Mucosa of gallbladder (tissue), 1 donor: ENCODE results near the gene MACF1. TPM values are rescaled to one million over a fixed set of nuclear protein-coding genes. Genes with fewer than 3 reads are reported as not detected.

ENCODE experiments used
- DNase-seq: peaks from one replicate; pipeline ENCODE4 v3.0.0-alpha.2; 2020; ENCODE audit warnings: low spot score
- total RNA-seq: library from RNA; stranded (reverse); gene quantifications from one replicate; pipeline ENCODE4 v1.2.1, GENCODE V29; 2021
- donor health status: DM: no; HTN: no; CAD: no.

The MACF1 gene
- total RNA-seq, 1 donor from 2014 or later = 404 TPM

DNA sequence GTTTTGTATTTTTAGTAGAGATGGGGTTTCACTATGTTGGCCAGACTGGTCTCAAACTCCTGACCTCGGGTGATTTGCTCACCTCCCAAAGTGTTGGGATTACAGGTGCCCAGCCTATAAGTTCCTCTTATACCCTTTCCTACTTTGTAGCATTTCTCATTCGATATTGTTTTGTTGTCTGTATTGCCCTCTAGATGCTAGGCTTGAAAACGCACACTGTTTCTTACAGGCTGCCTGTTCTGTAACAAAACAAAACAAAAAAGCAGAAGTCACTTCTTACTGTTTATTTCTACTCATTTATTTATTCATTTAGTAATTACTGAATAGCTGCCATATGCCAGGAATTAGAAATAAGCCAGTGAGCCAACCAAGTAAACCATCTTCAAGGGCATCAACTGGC, 150.1 kb downstream of the MACF1 start:
- DNase-seq = no peak

- no peak for DNase-seq
These were observed 154.0 kb downstream of the MACF1 start for GRCh38 chr1:39358491-39358890.

DNA sequence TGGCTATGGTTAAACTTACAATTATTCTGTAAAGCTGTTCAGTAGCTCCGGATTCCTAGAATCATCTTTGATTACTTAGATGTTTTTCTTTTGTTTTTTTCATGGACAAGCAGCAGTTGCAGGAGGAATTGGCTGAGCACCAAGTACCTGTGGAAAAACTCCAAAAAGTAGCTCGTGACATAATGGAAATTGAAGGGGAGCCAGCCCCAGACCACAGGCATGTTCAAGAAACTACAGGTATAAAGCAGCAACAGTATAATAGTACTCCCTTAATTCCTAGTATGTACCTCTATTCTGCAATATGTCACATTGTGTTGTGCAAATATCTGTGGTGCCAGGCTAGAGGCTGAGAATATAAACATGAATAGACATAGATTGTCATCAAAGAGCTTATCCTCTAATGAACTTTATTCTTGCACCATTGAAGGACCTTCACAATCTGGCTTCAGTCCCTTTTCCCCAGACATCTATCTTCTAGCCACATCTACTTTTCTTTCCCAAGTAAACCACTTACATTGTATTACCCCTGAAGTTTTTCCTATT, 154.6 kb downstream of the MACF1 start:
- DNase-seq = no peak

GRCh38 chr1:39360731-39361130, 156.2 kb downstream of the MACF1 start:
- DNase-seq = no peak

- DNase-seq = no peak
These were observed 157.0 kb downstream of the MACF1 start for GRCh38 chr1:39361446-39361845.

DNA sequence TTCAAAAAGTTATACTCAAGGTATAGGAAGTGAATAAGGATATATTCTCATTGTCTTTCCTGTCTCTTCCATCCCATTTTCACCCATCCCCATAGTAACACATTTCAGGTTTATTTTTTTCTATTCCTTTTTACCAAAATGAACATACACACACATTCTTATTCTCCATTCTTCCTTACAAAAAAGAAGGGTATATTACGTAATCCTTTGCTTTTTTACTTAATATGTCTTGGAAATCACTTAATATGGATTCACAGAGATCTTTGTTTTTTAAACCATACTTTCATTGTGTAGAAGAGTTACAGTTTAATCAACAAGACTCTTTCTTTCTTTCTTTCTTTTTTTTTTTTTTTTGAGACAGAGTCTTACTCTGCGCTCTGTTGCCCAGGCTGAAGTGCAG, 158.8 kb downstream of the MACF1 start:
- no peak for DNase-seq

GRCh38 chr1:39368045-39368444, 163.6 kb downstream of the MACF1 start:
- no peak for DNase-seq

DNA sequence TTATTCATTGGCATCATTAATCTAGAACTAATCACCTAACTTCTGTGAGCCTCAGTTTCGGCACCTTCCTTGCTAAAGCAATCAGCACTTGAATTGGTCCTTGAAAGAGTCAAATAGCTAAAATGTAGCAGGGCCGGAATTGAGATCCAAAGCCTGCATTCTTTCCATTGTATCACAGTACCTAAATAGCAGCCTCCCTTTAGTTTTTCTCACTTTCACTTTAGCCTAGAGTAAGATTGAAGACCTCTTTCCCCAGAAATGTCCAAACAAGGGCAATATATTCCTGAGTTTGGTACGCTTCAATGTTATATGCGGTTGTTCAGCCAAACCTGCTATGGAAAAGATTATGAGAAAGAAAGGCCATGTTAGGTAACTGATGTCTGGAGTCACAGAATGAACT, 165.1 kb downstream of the MACF1 start:
- DNase-seq = no peak

DNA sequence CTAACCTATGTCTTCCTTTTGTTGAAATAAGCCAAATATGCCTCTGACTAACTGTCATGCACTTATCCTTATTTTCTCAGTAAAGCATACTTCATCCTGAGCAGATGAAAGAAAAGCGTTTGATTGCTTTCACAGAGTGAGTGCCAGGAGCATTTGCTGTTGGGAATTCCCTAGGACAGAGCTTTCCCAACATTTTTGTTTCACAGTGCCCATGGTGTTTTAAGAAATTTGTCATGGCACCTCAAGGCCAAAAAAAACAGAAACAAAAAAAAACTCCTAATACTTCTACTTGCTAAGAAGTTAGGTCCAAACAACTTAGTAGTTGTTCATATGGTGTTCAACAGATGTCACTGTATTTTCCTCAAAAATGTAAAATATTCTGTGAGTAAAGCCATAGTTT, 166.1 kb downstream of the MACF1 start:
- no peak for DNase-seq

- no peak for DNase-seq
These were observed 167.6 kb downstream of the MACF1 start for GRCh38 chr1:39372105-39372504.

GRCh38 chr1:39376656-39377055, 172.2 kb downstream of the MACF1 start:
- DNase-seq = no peak

DNA sequence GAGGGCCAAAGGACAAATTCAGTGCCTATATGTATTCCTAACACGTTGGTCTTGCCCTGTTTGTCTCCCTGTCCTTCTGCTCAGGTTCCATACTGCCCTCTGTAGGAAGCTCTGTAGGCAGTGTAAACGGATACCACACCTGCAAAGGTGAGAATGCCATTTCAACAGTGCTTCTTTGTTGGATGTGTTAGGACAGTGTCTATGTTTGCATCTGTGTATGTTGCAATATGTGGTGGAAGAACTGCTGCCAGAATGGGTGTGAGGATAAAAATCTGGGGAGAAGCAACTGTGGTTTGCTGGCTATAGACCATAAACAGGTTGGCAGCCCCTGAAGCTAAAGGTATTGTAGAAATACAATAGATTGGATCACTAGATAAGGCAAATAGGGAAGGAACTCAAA, 173.9 kb downstream of the MACF1 start:
- no peak for DNase-seq

- no peak for DNase-seq
These were observed 174.7 kb downstream of the MACF1 start for GRCh38 chr1:39379187-39379586.

DNA sequence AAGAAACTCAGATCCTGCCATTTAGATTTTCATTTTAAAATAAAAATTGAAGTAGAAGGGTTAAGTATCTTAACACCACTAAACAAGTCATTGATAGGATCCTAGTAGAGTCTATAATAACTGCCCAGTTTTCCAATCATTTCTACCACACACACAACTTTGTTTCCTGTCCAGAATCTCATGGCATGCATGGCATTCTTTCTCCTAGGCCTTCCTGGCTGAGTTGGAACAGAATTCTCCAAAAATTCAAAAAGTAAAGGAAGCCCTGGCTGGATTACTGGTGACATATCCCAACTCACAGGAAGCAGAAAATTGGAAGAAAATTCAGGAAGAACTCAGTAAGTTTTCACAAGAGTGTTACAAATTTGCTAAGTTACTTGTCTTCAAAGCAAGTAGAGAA, 175.5 kb downstream of the MACF1 start:
- DNase-seq = no peak

DNA sequence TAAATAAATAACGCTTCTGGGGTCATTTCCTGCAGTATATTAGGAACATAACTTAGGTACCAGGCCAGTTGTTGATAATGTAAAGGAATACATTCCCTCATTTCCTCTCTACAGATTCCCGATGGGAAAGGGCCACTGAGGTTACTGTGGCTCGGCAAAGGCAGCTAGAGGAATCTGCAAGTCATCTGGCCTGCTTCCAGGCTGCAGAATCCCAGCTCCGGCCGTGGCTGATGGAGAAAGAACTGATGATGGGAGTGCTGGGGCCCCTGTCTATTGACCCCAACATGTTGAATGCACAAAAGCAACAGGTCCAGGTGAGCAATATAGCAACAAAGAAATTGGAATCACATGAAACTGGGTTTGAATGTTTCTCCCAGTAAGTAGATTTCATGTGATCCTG, 177.3 kb downstream of the MACF1 start:
- DNase-seq = no peak

DNA sequence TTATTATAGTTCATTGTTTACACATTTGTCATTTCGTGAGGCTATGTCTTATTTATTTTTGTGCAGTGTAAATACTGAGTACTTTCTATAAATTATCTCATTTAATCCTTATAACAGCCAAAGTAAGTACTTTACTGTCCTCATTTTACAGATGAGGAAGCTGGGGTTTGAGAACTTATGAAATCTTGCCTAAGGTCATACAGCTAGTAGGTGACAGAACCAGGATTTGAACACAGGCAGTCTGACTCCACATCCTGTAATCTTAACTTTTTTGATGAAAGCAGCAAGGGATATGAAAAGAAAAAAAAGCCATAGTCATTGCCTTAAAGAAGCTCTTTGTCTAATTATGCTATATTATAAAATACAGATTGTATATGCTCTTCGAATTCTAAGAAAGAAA, 179.8 kb downstream of the MACF1 start:
- DNase-seq = no peak

DNA sequence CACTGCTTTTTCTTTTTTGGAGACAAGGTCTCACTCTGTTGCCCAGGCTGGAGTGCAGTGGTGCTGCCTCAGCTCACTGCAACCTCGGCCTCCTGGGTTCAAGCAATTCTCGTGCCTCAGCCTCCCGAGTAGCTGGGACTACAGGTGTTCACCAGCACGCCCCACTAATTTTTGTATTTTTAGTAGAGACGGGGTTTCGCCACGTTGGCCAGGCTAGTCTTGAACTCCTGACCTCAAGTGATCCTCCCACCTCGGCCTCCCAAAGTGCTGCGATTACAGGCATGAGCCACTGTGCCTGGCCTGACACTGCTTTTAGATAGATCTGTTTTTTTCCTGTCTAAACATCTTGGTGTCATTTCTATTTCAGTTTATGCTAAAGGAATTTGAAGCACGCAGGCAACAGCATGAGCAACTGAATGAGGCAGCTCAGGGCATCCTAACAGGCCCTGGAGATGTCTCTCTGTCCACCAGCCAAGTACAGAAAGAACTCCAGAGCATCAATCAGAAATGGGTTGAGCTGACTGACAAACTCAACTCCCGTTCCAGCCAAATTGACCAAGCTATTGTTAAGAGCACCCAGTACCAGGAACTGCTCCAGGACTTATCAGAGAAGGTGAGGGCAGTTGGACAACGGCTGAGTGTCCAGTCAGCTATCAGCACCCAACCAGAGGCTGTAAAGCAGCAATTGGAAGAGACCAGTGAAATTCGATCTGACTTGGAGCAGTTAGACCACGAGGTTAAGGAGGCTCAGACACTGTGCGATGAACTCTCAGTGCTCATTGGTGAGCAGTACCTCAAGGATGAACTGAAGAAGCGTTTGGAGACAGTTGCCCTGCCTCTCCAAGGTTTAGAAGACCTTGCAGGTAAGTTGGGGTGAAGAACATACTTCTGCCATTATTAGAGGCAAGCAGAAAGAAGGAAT, 180.8 kb downstream of the MACF1 start:
- DNase-seq = no peak

- no peak for DNase-seq
These were observed 182.5 kb downstream of the MACF1 start for GRCh38 chr1:39386997-39387396.

- no peak for DNase-seq
These were observed 183.0 kb downstream of the MACF1 start for GRCh38 chr1:39387452-39387851.

DNA sequence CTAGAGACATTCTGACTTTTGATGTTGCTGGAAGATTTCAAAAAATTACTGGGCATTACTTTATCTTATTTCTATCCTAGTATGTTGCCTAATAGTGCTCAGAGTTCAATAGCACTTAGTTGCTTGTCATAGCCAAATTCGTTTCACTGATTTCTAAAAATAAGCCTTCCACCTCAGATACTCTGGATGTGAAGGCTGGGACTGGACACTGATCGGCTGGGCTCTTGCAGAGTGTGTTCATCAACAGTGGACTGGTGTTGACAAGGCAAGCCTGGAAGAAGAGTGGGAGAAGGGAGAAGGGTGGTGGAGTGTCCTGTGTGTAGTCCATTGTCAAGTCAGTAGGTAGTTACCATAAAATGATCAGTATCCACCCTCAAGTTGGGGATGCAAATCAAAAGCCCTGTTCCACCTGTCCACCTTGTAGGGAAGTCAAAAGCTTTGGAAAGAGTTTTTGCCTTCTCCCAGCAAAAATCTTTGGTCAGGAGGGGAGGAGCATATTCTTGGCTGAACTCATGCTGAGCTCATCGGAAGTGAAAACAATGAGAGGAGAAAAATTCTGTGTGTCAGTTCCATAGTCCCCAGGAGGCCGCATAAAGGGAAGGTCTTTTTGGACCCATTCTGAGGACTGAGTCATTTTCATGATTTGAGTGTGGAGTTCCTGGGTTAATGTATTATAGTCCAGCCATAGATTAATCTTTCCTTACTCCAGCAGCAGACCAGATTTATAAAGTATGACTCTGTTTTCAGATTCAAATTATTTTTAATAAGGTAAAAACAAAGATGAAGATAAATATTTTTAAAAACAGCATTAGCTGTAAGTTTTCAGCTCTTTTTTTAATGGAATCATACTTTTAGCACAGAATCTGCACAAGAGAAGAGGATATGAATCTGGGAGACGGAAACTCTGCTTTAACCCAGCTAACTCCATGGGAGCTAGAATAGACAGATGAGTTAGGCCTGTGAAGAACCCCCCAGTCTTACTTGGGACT, 187.5 kb downstream of the MACF1 start:
- peak; percentile 71 for DNase-seq

DNA sequence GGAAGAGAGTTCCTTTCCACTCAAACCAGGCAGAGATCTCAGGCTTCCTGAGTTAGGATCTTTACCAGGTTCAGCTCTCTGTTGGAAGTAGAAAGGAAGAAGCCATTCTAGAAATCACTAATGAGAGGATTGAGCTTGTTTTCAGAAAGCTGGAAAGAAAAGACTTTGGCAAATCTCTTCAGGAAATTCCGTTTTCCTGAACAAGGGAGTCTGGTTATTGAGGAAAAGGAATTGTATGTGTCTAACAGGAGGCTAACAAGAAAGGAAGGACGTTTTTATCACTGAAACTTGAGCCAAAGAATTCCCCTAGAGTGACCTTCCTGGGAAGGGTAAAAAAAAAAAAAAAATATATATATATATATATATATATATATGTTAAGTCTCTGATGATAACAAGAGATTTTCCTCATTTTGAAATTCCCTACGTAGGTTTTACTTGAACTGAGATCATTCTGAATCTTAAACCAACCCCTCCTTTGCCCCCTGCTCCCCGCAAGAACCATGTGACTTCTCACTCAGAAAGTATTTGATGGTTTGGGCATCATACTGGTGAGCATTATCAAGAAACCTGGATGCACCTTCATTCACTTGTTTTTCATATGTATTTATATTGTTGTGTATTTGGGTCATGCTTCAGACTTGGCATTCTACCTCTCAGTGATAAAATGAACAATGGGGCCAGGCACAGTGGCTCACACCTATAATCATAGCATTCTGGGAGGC, 188.5 kb downstream of the MACF1 start:
- DNase-seq = no peak

GRCh38 chr1:39393645-39394044, 189.2 kb downstream of the MACF1 start:
- DNase-seq = no peak
